ENCODE measurements around the gene HSD17B13. TPM values are rescaled to one million over a fixed set of nuclear protein-coding genes. Genes with fewer than 3 reads are reported as not detected.

Gene HSD17B13
- total RNA-seq, 2 donors from 2014 or later, result 0.58 TPM; not detected in 1

GRCh38 chr4:87359258-87359657 lies 36.6 kb upstream of the HSD17B13 start:
- H3K4me3 ChIP-seq (ENCODE audit: low read length), result no peak overlapping the region
- no peaks in the 10 kb centered on the region for H3K27me3 Mint-ChIP-seq (ENCODE audit: insufficient read depth)

DNA sequence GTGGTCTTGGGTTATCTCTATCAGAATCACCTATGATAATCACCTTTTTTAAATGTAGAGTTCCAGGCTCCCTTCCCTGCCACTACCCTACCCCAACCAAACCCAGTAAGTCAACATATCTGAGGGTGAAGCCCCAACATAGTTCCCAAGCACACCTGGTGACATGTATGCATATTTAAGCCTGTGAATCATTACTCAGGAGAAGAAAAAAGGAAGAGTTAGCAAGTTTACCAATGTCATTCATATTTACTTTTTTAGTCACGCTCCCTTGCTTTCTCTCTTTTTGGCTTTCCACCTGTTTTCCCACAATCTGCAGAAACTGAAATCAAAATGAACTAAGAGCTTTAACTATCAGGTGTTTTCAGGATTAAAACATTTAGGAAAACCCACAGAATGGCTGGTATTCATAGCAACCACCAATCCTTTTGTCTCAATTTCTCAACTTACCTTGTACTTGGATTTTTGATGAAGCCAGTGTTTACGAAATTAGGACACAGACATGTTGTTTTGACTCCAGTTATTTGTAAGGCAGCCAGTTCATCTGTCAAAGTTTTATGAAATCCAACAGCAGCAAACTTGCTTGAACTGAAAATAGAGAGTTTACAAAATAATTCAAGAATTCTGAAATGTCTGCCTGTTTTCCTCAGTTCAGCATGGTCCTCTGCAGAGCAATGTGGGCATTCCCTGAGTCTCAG lies 34.3 kb upstream of the HSD17B13 start:
- no peak overlapping the region for H3K9ac ChIP-seq (ENCODE audit: extremely low read depth, low read length, poor library complexity, severe bottlenecking)

More at GRCh38 chr4:87359258-87359657, 36.6 kb upstream of the HSD17B13 start:
- Histone ChIP-seq H3K36me3 (ENCODE audit: control insufficient read depth, insufficient read depth, low read length) (peaks cover 8% of the 10 kb centered on the region), H3K9me3 (ENCODE audit: control insufficient read depth, low read length) (no peaks in the 10 kb centered on the region), H3K27ac (ENCODE audit: low read depth, low read length) (no peak overlapping the region), H3K4me1 (ENCODE audit: control insufficient read depth, insufficient read depth, low read length) (peaks cover 5% of the 10 kb centered on the region), H3K9ac (ENCODE audit: extremely low read depth, low read length, poor library complexity, severe bottlenecking) (no peak overlapping the region), H3K27me3 (ENCODE audit: control insufficient read depth, insufficient read depth, low read length, poor library complexity, severe bottlenecking) (no peaks in the 10 kb centered on the region)
- no peak for DNase-seq
- Mint-ChIP-seq H3K9me3 (no peaks in the 10 kb centered on the region), H3K4me1 (peaks cover 15% of the 10 kb centered on the region), H3K4me3 (no peak overlapping the region), H3K27ac (no peak overlapping the region), H3K36me3 (ENCODE audit: low read depth) (peaks cover 47% of the 10 kb centered on the region)
- TF ChIP-seq, protein P1, sequence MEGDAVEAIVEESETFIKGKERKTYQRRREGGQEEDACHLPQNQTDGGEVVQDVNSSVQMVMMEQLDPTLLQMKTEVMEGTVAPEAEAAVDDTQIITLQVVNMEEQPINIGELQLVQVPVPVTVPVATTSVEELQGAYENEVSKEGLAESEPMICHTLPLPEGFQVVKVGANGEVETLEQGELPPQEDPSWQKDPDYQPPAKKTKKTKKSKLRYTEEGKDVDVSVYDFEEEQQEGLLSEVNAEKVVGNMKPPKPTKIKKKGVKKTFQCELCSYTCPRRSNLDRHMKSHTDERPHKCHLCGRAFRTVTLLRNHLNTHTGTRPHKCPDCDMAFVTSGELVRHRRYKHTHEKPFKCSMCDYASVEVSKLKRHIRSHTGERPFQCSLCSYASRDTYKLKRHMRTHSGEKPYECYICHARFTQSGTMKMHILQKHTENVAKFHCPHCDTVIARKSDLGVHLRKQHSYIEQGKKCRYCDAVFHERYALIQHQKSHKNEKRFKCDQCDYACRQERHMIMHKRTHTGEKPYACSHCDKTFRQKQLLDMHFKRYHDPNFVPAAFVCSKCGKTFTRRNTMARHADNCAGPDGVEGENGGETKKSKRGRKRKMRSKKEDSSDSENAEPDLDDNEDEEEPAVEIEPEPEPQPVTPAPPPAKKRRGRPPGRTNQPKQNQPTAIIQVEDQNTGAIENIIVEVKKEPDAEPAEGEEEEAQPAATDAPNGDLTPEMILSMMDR (conservative IDR thresholded peaks at IDR 0.05), result no peak
- WGBS, 2 experiments (ENCODE audit: insufficient coverage in 1 of 2, insufficient read length in 1 of 2), result 89 to 100% methylated on average over 1 to 4 of the region's 4 CpGs

GRCh38 chr4:87354168-87355102 lies 31.8 kb upstream of the HSD17B13 start:
- H3K36me3 Mint-ChIP-seq (ENCODE audit: low read depth), result peaks cover 24% of the 10 kb centered on the region
- no peaks in the 10 kb centered on the region for H3K27me3 Mint-ChIP-seq (ENCODE audit: insufficient read depth)
- 75 to 87% methylated on average over 1 to 4 of the region's 7 CpGs for WGBS, 2 experiments (ENCODE audit: insufficient coverage in 1 of 2, insufficient read length in 1 of 2)
- TF ChIP-seq, protein P1 (conservative IDR thresholded peaks at IDR 0.05), result no peak
- Histone ChIP-seq H3K27me3 (ENCODE audit: control insufficient read depth, insufficient read depth, low read length, poor library complexity, severe bottlenecking) (no peaks in the 10 kb centered on the region), H3K9ac (ENCODE audit: extremely low read depth, low read length, poor library complexity, severe bottlenecking) (no peak overlapping the region), H3K4me3 (ENCODE audit: low read length) (no peak overlapping the region), H3K36me3 (ENCODE audit: control insufficient read depth, insufficient read depth, low read length) (no peaks in the 10 kb centered on the region), H3K9me3 (ENCODE audit: control insufficient read depth, low read length) (no peaks in the 10 kb centered on the region), H3K4me1 (ENCODE audit: control insufficient read depth, insufficient read depth, low read length) (peaks cover 5% of the 10 kb centered on the region), H3K27ac (ENCODE audit: low read depth, low read length) (no peak overlapping the region)
- peaks cover 8% of the 10 kb centered on the region for H3K4me1 Mint-ChIP-seq
- H3K27ac Mint-ChIP-seq, result no peak overlapping the region
- no peak for DNase-seq
- H3K4me3 Mint-ChIP-seq, result no peak overlapping the region
- H3K9me3 Mint-ChIP-seq, result peaks cover 2% of the 10 kb centered on the region

More for the DNA sequence above, 34.3 kb upstream of the HSD17B13 start:
- no peaks in the 10 kb centered on the region for H3K27me3 ChIP-seq (ENCODE audit: control insufficient read depth, insufficient read depth, low read length, poor library complexity, severe bottlenecking)
- peaks cover 5% of the 10 kb centered on the region for H3K4me1 ChIP-seq (ENCODE audit: control insufficient read depth, insufficient read depth, low read length)
- H3K27me3 Mint-ChIP-seq (ENCODE audit: insufficient read depth), result no peaks in the 10 kb centered on the region
- no peak for DNase-seq
- H3K9me3 Mint-ChIP-seq, result peaks cover 2% of the 10 kb centered on the region
- peak overlapping the region; percentile 57 for H3K27ac Mint-ChIP-seq
- TF ChIP-seq, protein P1 (conservative IDR thresholded peaks at IDR 0.05), result no peak
- peaks cover 34% of the 10 kb centered on the region for H3K36me3 Mint-ChIP-seq (ENCODE audit: low read depth)
- H3K36me3 ChIP-seq (ENCODE audit: control insufficient read depth, insufficient read depth, low read length), result peaks cover 7% of the 10 kb centered on the region
- H3K4me3 ChIP-seq (ENCODE audit: low read length), result no peak overlapping the region
- H3K9me3 ChIP-seq (ENCODE audit: control insufficient read depth, low read length), result no peaks in the 10 kb centered on the region
- H3K4me3 Mint-ChIP-seq, result no peak overlapping the region
- H3K27ac ChIP-seq (ENCODE audit: low read depth, low read length), result no peak overlapping the region
- WGBS, 2 experiments (ENCODE audit: insufficient coverage in 1 of 2, insufficient read length in 1 of 2), result 87 to 88% methylated on average over 2 of the region's 2 CpGs
- H3K4me1 Mint-ChIP-seq, result peaks cover 8% of the 10 kb centered on the region

Data from endodermal cell (in vitro differentiated cells).